Measurements from ENCODE around the gene GABPB2.

GABPB2 gene

GRCh38 chr1:151143986-151144385 is 73.4 kb downstream of the GABPB2 start:
- peaks cover 4% of the 10 kb centered on the region for H3K4me1 ChIP-seq (ENCODE audit: control insufficient read depth, insufficient read depth, low read length)
- no peak overlapping the region for H3K27ac ChIP-seq (ENCODE audit: low read depth, low read length)
- H3K4me3 ChIP-seq (ENCODE audit: low read length) = no peak overlapping the region
- no peaks in the 10 kb centered on the region for H3K36me3 ChIP-seq (ENCODE audit: control insufficient read depth, insufficient read depth, low read length)
- H3K9ac ChIP-seq (ENCODE audit: low read length) = no peak overlapping the region
- no peaks in the 10 kb centered on the region for H3K27me3 ChIP-seq (ENCODE audit: control insufficient read depth, insufficient read depth, low read length)

GRCh38 chr1:151144474-151145303 is 74.1 kb downstream of the GABPB2 start:
- H3K27ac ChIP-seq (ENCODE audit: low read depth, low read length) = no peak overlapping the region
- peak overlapping the region; percentile 80 for H3K4me3 ChIP-seq (ENCODE audit: low read length)
- H3K27me3 ChIP-seq (ENCODE audit: control insufficient read depth, insufficient read depth, low read length) = no peaks in the 10 kb centered on the region
- no peaks in the 10 kb centered on the region for H3K36me3 ChIP-seq (ENCODE audit: control insufficient read depth, insufficient read depth, low read length)
- no peak overlapping the region for H3K9ac ChIP-seq (ENCODE audit: low read length)
- peaks cover 4% of the 10 kb centered on the region for H3K4me1 ChIP-seq (ENCODE audit: control insufficient read depth, insufficient read depth, low read length)

GRCh38 chr1:151145304-151146071 is 74.9 kb downstream of the GABPB2 start:
- Histone ChIP-seq H3K27ac (ENCODE audit: low read depth, low read length) (no peak overlapping the region), H3K4me1 (ENCODE audit: control insufficient read depth, insufficient read depth, low read length) (peaks cover 4% of the 10 kb centered on the region), H3K36me3 (ENCODE audit: control insufficient read depth, insufficient read depth, low read length) (no peaks in the 10 kb centered on the region), H3K27me3 (ENCODE audit: control insufficient read depth, insufficient read depth, low read length) (no peaks in the 10 kb centered on the region), H3K9ac (ENCODE audit: low read length) (peak overlapping the region; percentile 2), H3K4me3 (ENCODE audit: low read length) (peak overlapping the region; percentile 80)

GRCh38 chr1:151146072-151146411 is 75.5 kb downstream of the GABPB2 start:
- Histone ChIP-seq H3K4me3 (ENCODE audit: low read length) (peak overlapping the region; percentile 80), H3K4me1 (ENCODE audit: control insufficient read depth, insufficient read depth, low read length) (peaks cover 4% of the 10 kb centered on the region)

GRCh38 chr1:151146412-151147131 is 76.0 kb downstream of the GABPB2 start, which contains the start of gene SEMA6C:
SEMA6C (minus strand) TSS chr1:151146631; CDS start chr1:151142621, 4,010 bp downstream.
- Histone ChIP-seq H3K4me1 (ENCODE audit: control insufficient read depth, insufficient read depth, low read length) (peaks cover 4% of the 10 kb centered on the region), H3K4me3 (ENCODE audit: low read length) (peak within 1 kb of the TSS; percentile 80), H3K36me3 (ENCODE audit: control insufficient read depth, insufficient read depth, low read length) (no peaks in the 10 kb centered on the region), H3K27me3 (ENCODE audit: control insufficient read depth, insufficient read depth, low read length) (no peaks in the 10 kb centered on the region), H3K9ac (ENCODE audit: low read length) (peak within 1 kb of the TSS; percentile 72), H3K27ac (ENCODE audit: low read depth, low read length) (peak within 1 kb of the TSS; percentile 73)

More at GRCh38 chr1:151146072-151146411, 75.5 kb downstream of the GABPB2 start:
- H3K27me3 ChIP-seq (ENCODE audit: control insufficient read depth, insufficient read depth, low read length) = no peaks in the 10 kb centered on the region
- H3K27ac ChIP-seq (ENCODE audit: low read depth, low read length) = no peak overlapping the region
- peak overlapping the region; percentile 2 for H3K9ac ChIP-seq (ENCODE audit: low read length)
- H3K36me3 ChIP-seq (ENCODE audit: control insufficient read depth, insufficient read depth, low read length) = no peaks in the 10 kb centered on the region

GRCh38 chr1:151147132-151147503 is 76.6 kb downstream of the GABPB2 start:
- Histone ChIP-seq H3K27ac (ENCODE audit: low read depth, low read length) (peak overlapping the region; percentile 73), H3K9ac (ENCODE audit: low read length) (peak overlapping the region; percentile 67), H3K4me1 (ENCODE audit: control insufficient read depth, insufficient read depth, low read length) (peaks cover 4% of the 10 kb centered on the region), H3K27me3 (ENCODE audit: control insufficient read depth, insufficient read depth, low read length) (no peaks in the 10 kb centered on the region), H3K4me3 (ENCODE audit: low read length) (peak overlapping the region; percentile 80), H3K36me3 (ENCODE audit: control insufficient read depth, insufficient read depth, low read length) (no peaks in the 10 kb centered on the region)

- no peaks in the 10 kb centered on the region for H3K27me3 ChIP-seq (ENCODE audit: control insufficient read depth, insufficient read depth, low read length)
- peaks cover 4% of the 10 kb centered on the region for H3K4me1 ChIP-seq (ENCODE audit: control insufficient read depth, insufficient read depth, low read length)
- peak overlapping the region; percentile 73 for H3K27ac ChIP-seq (ENCODE audit: low read depth, low read length)
- H3K9ac ChIP-seq (ENCODE audit: low read length) = no peak overlapping the region
- no peak overlapping the region for H3K4me3 ChIP-seq (ENCODE audit: low read length)
- no peaks in the 10 kb centered on the region for H3K36me3 ChIP-seq (ENCODE audit: control insufficient read depth, insufficient read depth, low read length)
Measured at GRCh38 chr1:151147665-151148064, 77.1 kb downstream of the GABPB2 start.

GRCh38 chr1:151156515-151156819 is 85.9 kb downstream of the GABPB2 start, which contains the start of gene TNFAIP8L2:
TNFAIP8L2 (plus strand) TSS chr1:151156649; CDS start chr1:151158698, 2,049 bp downstream.
- Histone ChIP-seq H3K36me3 (ENCODE audit: control insufficient read depth, insufficient read depth, low read length) (peaks cover 22% of the 10 kb centered on the region), H3K4me1 (ENCODE audit: control insufficient read depth, insufficient read depth, low read length) (no peaks in the 10 kb centered on the region)

GRCh38 chr1:151157067-151157531 is 86.5 kb downstream of the GABPB2 start:
- H3K36me3 ChIP-seq (ENCODE audit: control insufficient read depth, insufficient read depth, low read length) = peaks cover 27% of the 10 kb centered on the region

More at GRCh38 chr1:151156515-151156819, 85.9 kb downstream of the GABPB2 start, which contains the start of gene TNFAIP8L2:
- Histone ChIP-seq H3K27ac (ENCODE audit: low read depth, low read length) (no peak within 1 kb of the TSS), H3K9ac (ENCODE audit: low read length) (peak within 1 kb of the TSS; percentile 12), H3K4me3 (ENCODE audit: low read length) (peak within 1 kb of the TSS; percentile 51), H3K27me3 (ENCODE audit: control insufficient read depth, insufficient read depth, low read length) (no peaks in the 10 kb centered on the region)

GRCh38 chr1:151158326-151158725 is 87.8 kb downstream of the GABPB2 start:
- Histone ChIP-seq H3K4me3 (ENCODE audit: low read length) (no peak overlapping the region), H3K4me1 (ENCODE audit: control insufficient read depth, insufficient read depth, low read length) (no peaks in the 10 kb centered on the region), H3K27ac (ENCODE audit: low read depth, low read length) (no peak overlapping the region), H3K9ac (ENCODE audit: low read length) (no peak overlapping the region), H3K36me3 (ENCODE audit: control insufficient read depth, insufficient read depth, low read length) (peaks cover 27% of the 10 kb centered on the region), H3K27me3 (ENCODE audit: control insufficient read depth, insufficient read depth, low read length) (no peaks in the 10 kb centered on the region)

More at GRCh38 chr1:151157067-151157531, 86.5 kb downstream of the GABPB2 start:
- Histone ChIP-seq H3K9ac (ENCODE audit: low read length) (peak overlapping the region; percentile 12), H3K27ac (ENCODE audit: low read depth, low read length) (no peak overlapping the region), H3K27me3 (ENCODE audit: control insufficient read depth, insufficient read depth, low read length) (no peaks in the 10 kb centered on the region), H3K4me3 (ENCODE audit: low read length) (peak overlapping the region; percentile 51), H3K4me1 (ENCODE audit: control insufficient read depth, insufficient read depth, low read length) (no peaks in the 10 kb centered on the region)

GRCh38 chr1:151158751-151159251 is 88.2 kb downstream of the GABPB2 start:
- H3K4me3 ChIP-seq (ENCODE audit: low read length) = no peak overlapping the region
- peaks cover 27% of the 10 kb centered on the region for H3K36me3 ChIP-seq (ENCODE audit: control insufficient read depth, insufficient read depth, low read length)
- no peaks in the 10 kb centered on the region for H3K4me1 ChIP-seq (ENCODE audit: control insufficient read depth, insufficient read depth, low read length)
- H3K27me3 ChIP-seq (ENCODE audit: control insufficient read depth, insufficient read depth, low read length) = no peaks in the 10 kb centered on the region
- H3K9ac ChIP-seq (ENCODE audit: low read length) = no peak overlapping the region
- no peak overlapping the region for H3K27ac ChIP-seq (ENCODE audit: low read depth, low read length)

GRCh38 chr1:151159373-151159772 is 88.8 kb downstream of the GABPB2 start:
- Histone ChIP-seq H3K4me3 (ENCODE audit: low read length) (no peak overlapping the region), H3K27me3 (ENCODE audit: control insufficient read depth, insufficient read depth, low read length) (no peaks in the 10 kb centered on the region), H3K27ac (ENCODE audit: low read depth, low read length) (no peak overlapping the region), H3K36me3 (ENCODE audit: control insufficient read depth, insufficient read depth, low read length) (peaks cover 27% of the 10 kb centered on the region), H3K9ac (ENCODE audit: low read length) (no peak overlapping the region), H3K4me1 (ENCODE audit: control insufficient read depth, insufficient read depth, low read length) (peaks cover 2% of the 10 kb centered on the region)

Measured in rectal smooth muscle tissue (tissue), 1 donor.